Caco-2 (cell line): ENCODE measurements around the gene XIST. TPM values are rescaled to one million over a fixed set of nuclear protein-coding genes. Genes with fewer than 3 reads are reported as not detected.
"Not testable (repeated sequence)": the region's sequence is repeated elsewhere in the genome, so short reads cannot be mapped to it uniquely, and the experiment has no call there.

Source experiments
- BruUV-seq: library from RNA; stranded (reverse); fragments of 400-500 nt; replicated peaks from 2 replicates; lab custom pipeline; 2021; lab: Mats Ljungman, UMichigan
- CTCF ChIA-PET: fragments of 300-600 bp; sonication (Branson Sonifier 250); formaldehyde crosslinking; loops from one replicate; lab custom pipeline; 2022; ENCODE audit warnings: antibody characterized with exemption; lab: Charles Lee
- POLR2A ChIA-PET: fragments of 300-600 bp; sonication (Branson Sonifier 250); formaldehyde crosslinking; loops from one replicate; lab custom pipeline; 2022; ENCODE audit warnings: antibody characterized with exemption; lab: Charles Lee
- DNase-seq, 2 experiments: peaks; one replicate each; pipeline versions ENCODE4 v3.0.0 to v3.0.0-alpha.2; 2020 to 2022
- H3K27me3 ChIP-seq: replicated peaks from 2 replicates; pipeline ENCODE4 v1.6.0; 2011; ENCODE audit warnings: low read length; ENCODE audit not compliant: control insufficient read depth, insufficient read depth
- H3K36me3 ChIP-seq: 2 replicates; pipeline ENCODE4 v1.5.1; 2011; ENCODE audit warnings: low read length; ENCODE audit not compliant: control insufficient read depth, insufficient read depth
- H3K4me1 ChIP-seq: fragments of 250-450 bp; sonication (Bioruptor Pico); 2 replicates; pipeline ENCODE4 v1.5.1; 2020; ENCODE audit warnings: mild to moderate bottlenecking
- H3K4me3 ChIP-seq: 2 replicates; pipeline ENCODE4 v1.5.1; 2011; ENCODE audit warnings: low read depth, mild to moderate bottlenecking, control low read depth, low read length
- H3K9me3 ChIP-seq: fragments of 250-450 bp; sonication (Bioruptor Pico); 2 replicates; pipeline ENCODE4 v1.5.1; 2020; ENCODE audit warnings: mild to moderate bottlenecking, moderate library complexity
- H3K27ac Mint-ChIP-seq: one replicate; pipeline ENCODE4 v1.8.0; 2022; ENCODE audit warnings: mixed read lengths; ENCODE audit not compliant: unreplicated experiment
- H3K27me3 Mint-ChIP-seq: one replicate; pipeline ENCODE4 v1.8.0; 2022; ENCODE audit warnings: mixed read lengths; ENCODE audit not compliant: insufficient read depth, unreplicated experiment
- H3K36me3 Mint-ChIP-seq: one replicate; pipeline ENCODE4 v1.8.0; 2022; ENCODE audit warnings: mild to moderate bottlenecking, mixed read lengths; ENCODE audit not compliant: insufficient read depth, unreplicated experiment
- H3K4me1 Mint-ChIP-seq: one replicate; pipeline ENCODE4 v1.8.0; 2022; ENCODE audit warnings: low read depth, mixed read lengths; ENCODE audit not compliant: unreplicated experiment
- H3K4me3 Mint-ChIP-seq: one replicate; pipeline ENCODE4 v1.8.0; 2022; ENCODE audit warnings: mild to moderate bottlenecking, moderate library complexity, mixed read lengths; ENCODE audit not compliant: unreplicated experiment
- H3K9me3 Mint-ChIP-seq: one replicate; pipeline ENCODE4 v1.8.0; 2022; ENCODE audit warnings: mixed read lengths; ENCODE audit not compliant: unreplicated experiment
- CTCF ChIP-seq, 2 experiments: fragments of 200-600 bp in 1 of 2; IDR thresholded peaks; 1 replicate in 1 of 2; 2 replicates in 1 of 2; pipeline versions ENCODE4 v1.5.1 to v1.8.0; 2011 to 2022; ENCODE audit warnings: antibody characterized with exemption in 1 of 2, control low read depth in 1 of 2, inconsistent platforms in 1 of 2, low read depth in 1 of 2, low read length in 1 of 2, mild to moderate bottlenecking in 1 of 2, moderate library complexity in 1 of 2; ENCODE audit not compliant: insufficient read depth in 1 of 2, severe bottlenecking in 1 of 2, unreplicated experiment in 1 of 2
- intact Hi-C: fragments of 100-400 bp; cut with micrococcal nuclease; formaldehyde crosslinking; loops from one replicate; pipeline ENCODE4 v1.10.0; 2022; ENCODE audit not compliant: unreplicated experiment
- total RNA-seq: library from RNA; stranded (reverse); gene quantifications from 2 replicates; pipeline ENCODE4 v1.2.3, GENCODE V29; 2022

Gene XIST
- total RNA-seq, 1 experiment from 2014 or later: 0.18 TPM

GRCh38 chrX:73799888-73800287 lies 52.6 kb downstream of the XIST start:
- Mint-ChIP-seq H3K4me3 (no peak overlapping the region), H3K9me3 (no peaks in the 10 kb centered on the region), H3K36me3 (no peaks in the 10 kb centered on the region), H3K4me1 (no peaks in the 10 kb centered on the region), H3K27me3 (no peaks in the 10 kb centered on the region), H3K27ac (no peak overlapping the region)
- intact Hi-C loops: no loop called here
- Histone ChIP-seq H3K4me1 (no peaks in the 10 kb centered on the region), H3K36me3 (no peaks in the 10 kb centered on the region), H3K4me3 (no peak overlapping the region), H3K9me3 (no peaks in the 10 kb centered on the region), H3K27me3 (no peaks in the 10 kb centered on the region)
- CTCF ChIA-PET: no interaction called here
- TF ChIP-seq CTCF (IDR thresholded peaks at IDR 0.05; ENCODE audit: insufficient read depth in 1 of 2, low read depth in 1 of 2, low read length in 1 of 2, severe bottlenecking in 1 of 2, unreplicated experiment in 1 of 2): no peak
- DNase-seq: no peak
- POLR2A ChIA-PET: no interaction called here
- BruUV-seq: no TSS peak

- CTCF ChIA-PET, H3K4me3 ChIP-seq, BruUV-seq, H3K4me3 Mint-ChIP-seq, H3K27me3 Mint-ChIP-seq, H3K27ac Mint-ChIP-seq, H3K4me1 ChIP-seq, H3K9me3 ChIP-seq, H3K27me3 ChIP-seq, DNase-seq, intact Hi-C loops, H3K36me3 ChIP-seq, H3K4me1 Mint-ChIP-seq, H3K36me3 Mint-ChIP-seq, POLR2A ChIA-PET, H3K9me3 Mint-ChIP-seq: not testable (repeated sequence)
Observed at GRCh38 chrX:73792511-73792910, 60.0 kb downstream of the XIST start.

GRCh38 chrX:73785493-73785892 lies 67.0 kb downstream of the XIST start:
- no peaks in the 10 kb centered on the region for H3K4me1 Mint-ChIP-seq
- no peaks in the 10 kb centered on the region for H3K9me3 Mint-ChIP-seq
- DNase-seq: no peak
- intact Hi-C loops: no loop called here
- Histone ChIP-seq H3K36me3 (no peaks in the 10 kb centered on the region), H3K4me1 (no peaks in the 10 kb centered on the region), H3K4me3 (no peak overlapping the region), H3K9me3 (no peaks in the 10 kb centered on the region), H3K27me3 (no peaks in the 10 kb centered on the region)
- no TSS peak for BruUV-seq
- H3K4me3 Mint-ChIP-seq: no peak overlapping the region
- ChIA-PET CTCF (no interaction called here), POLR2A (no interaction called here)
- no peaks in the 10 kb centered on the region for H3K36me3 Mint-ChIP-seq
- peaks cover 3% of the 10 kb centered on the region for H3K27me3 Mint-ChIP-seq
- no peak overlapping the region for H3K27ac Mint-ChIP-seq
- no peak for TF ChIP-seq CTCF (IDR thresholded peaks at IDR 0.05; ENCODE audit: insufficient read depth in 1 of 2, low read depth in 1 of 2, low read length in 1 of 2, severe bottlenecking in 1 of 2, unreplicated experiment in 1 of 2)
